IMR-90 (cell line): Measurements from ENCODE around the gene SNED1. TPM values are rescaled to one million over a fixed set of nuclear protein-coding genes. Genes with fewer than 3 reads are reported as not detected.

Experiments
- ATAC-seq: fragments of 200-7000 bp; cut with Tn5 transposase; 2 replicates; pipeline ENCODE4 v1.9.1; 2020; ENCODE audit warnings: low read depth, mild to moderate bottlenecking, moderate library complexity
- BruUV-seq: library from RNA; stranded (reverse); fragments of 400-500 nt; replicated peaks from 2 replicates; lab custom pipeline; 2021; lab: Mats Ljungman, UMichigan
- CTCF ChIA-PET: fragments of 300-600 bp; formaldehyde crosslinking; extraction: SDS; loops from one replicate; lab custom pipeline; 2021; ENCODE audit warnings: antibody characterized with exemption; lab: Yijun Ruan, JAX
- POLR2A ChIA-PET: fragments of 300-600 bp; sonication (Branson Sonifier 250); formaldehyde crosslinking; loops from one replicate; lab custom pipeline; 2022; ENCODE audit warnings: antibody characterized with exemption; ENCODE audit not compliant: unreplicated experiment; lab: Charles Lee
- DNase-seq: peaks from one replicate; pipeline ENCODE4 v3.0.0; 2013
- H2AFZ ChIP-seq: replicated peaks from 2 replicates; pipeline ENCODE3; 2013; ENCODE audit warnings: low read length, mild to moderate bottlenecking; ENCODE audit not compliant: poor library complexity
- H2AK5ac ChIP-seq: 2 replicates; pipeline ENCODE4 v1.6.1; 2013; ENCODE audit warnings: low read depth, low read length, inconsistent platforms
- H2AK9ac ChIP-seq: replicated peaks from 2 replicates; pipeline ENCODE3; 2013; ENCODE audit warnings: mild to moderate bottlenecking, low read depth, low read length, moderate library complexity; ENCODE audit not compliant: poor library complexity
- H2BK120ac ChIP-seq: 2 replicates; pipeline ENCODE4 v1.6.1; 2013; ENCODE audit warnings: low read depth, low read length, inconsistent platforms
- H2BK15ac ChIP-seq: 3 replicates; pipeline ENCODE4 v1.6.1; 2013; ENCODE audit warnings: low read depth, low read length, inconsistent platforms
- H2BK20ac ChIP-seq: 2 replicates; pipeline ENCODE4 v1.6.1; 2013; ENCODE audit warnings: low read depth, mild to moderate bottlenecking, inconsistent platforms, low read length, moderate library complexity
- H2BK5ac ChIP-seq: 2 replicates; pipeline ENCODE4 v1.6.1; 2013; ENCODE audit warnings: mild to moderate bottlenecking, low read depth, low read length, inconsistent platforms; ENCODE audit not compliant: poor library complexity, severe bottlenecking
- H3K14ac ChIP-seq: replicated peaks from 2 replicates; pipeline ENCODE4 v1.6.1; 2013; ENCODE audit warnings: low read depth, low read length, inconsistent platforms
- H3K18ac ChIP-seq: 2 replicates; pipeline ENCODE4 v1.6.1; 2013; ENCODE audit warnings: low read depth, low read length, control low read depth
- H3K23ac ChIP-seq: 2 replicates; pipeline ENCODE4 v1.6.1; 2013; ENCODE audit warnings: low read depth, low read length, inconsistent platforms
- H3K27ac ChIP-seq: 2 replicates; pipeline ENCODE4 v1.5.1; 2013; ENCODE audit warnings: mild to moderate bottlenecking, control low read depth, low read length; ENCODE audit not compliant: insufficient read depth
- H3K27me3 ChIP-seq: 2 replicates; pipeline ENCODE4 v1.6.1; 2013; ENCODE audit warnings: low read length; ENCODE audit not compliant: control insufficient read depth, insufficient read depth
- H3K36me3 ChIP-seq: 2 replicates; pipeline ENCODE4 v1.6.1; 2013; ENCODE audit warnings: low read length, mixed read lengths; ENCODE audit not compliant: control insufficient read depth, insufficient read depth
- H3K4ac ChIP-seq: 2 replicates; pipeline ENCODE4 v1.6.1; 2013; ENCODE audit warnings: low read depth, low read length, inconsistent platforms
- H3K4me1 ChIP-seq: 2 replicates; pipeline ENCODE4 v1.6.1; 2013; ENCODE audit warnings: low read length, mixed read lengths; ENCODE audit not compliant: control insufficient read depth, insufficient read depth
- H3K4me2 ChIP-seq: 2 replicates; pipeline ENCODE4 v1.6.1; 2013; ENCODE audit warnings: low read depth, mild to moderate bottlenecking, control low read depth, low read length, moderate library complexity
- H3K4me3 ChIP-seq: 2 replicates; pipeline ENCODE4 v1.5.1; 2013; ENCODE audit warnings: low read depth, mild to moderate bottlenecking, control low read depth, low read length, moderate library complexity; ENCODE audit not compliant: insufficient read depth
- H3K56ac ChIP-seq: 2 replicates; pipeline ENCODE4 v1.6.1; 2013; ENCODE audit warnings: low read length, inconsistent platforms; ENCODE audit not compliant: insufficient read depth; ENCODE audit errors: extremely low read depth
- H3K79me1 ChIP-seq, 2 experiments: 2 replicates each; pipeline ENCODE4 v1.6.1; 2013; ENCODE audit warnings: low read length in 2 of 2, inconsistent platforms in 1 of 2, low read depth in 1 of 2
- H3K9ac ChIP-seq: 2 replicates; pipeline ENCODE4 v1.6.1; 2013; ENCODE audit warnings: low read depth, low read length, control low read depth
- H3K9me1 ChIP-seq: 2 replicates; pipeline ENCODE4 v1.6.1; 2013; ENCODE audit warnings: low read length, inconsistent platforms; ENCODE audit not compliant: insufficient read depth
- H3K9me3 ChIP-seq: 2 replicates; pipeline ENCODE4 v1.6.1; 2013; ENCODE audit warnings: low read length; ENCODE audit not compliant: control insufficient read depth, insufficient read depth
- H4K20me1 ChIP-seq: 2 replicates; pipeline ENCODE4 v1.6.1; 2013; ENCODE audit warnings: low read length, inconsistent platforms; ENCODE audit not compliant: insufficient read depth
- H4K5ac ChIP-seq: 2 replicates; pipeline ENCODE4 v1.6.1; 2013; ENCODE audit warnings: mild to moderate bottlenecking, low read depth, low read length, control low read depth
- H4K8ac ChIP-seq, 2 experiments: 2 replicates each; pipeline ENCODE4 v1.6.1; 2013; ENCODE audit warnings: low read depth in 2 of 2, low read length in 2 of 2, control low read depth in 1 of 2, inconsistent platforms in 1 of 2
- H4K91ac ChIP-seq: 2 replicates; pipeline ENCODE4 v1.6.1; 2013; ENCODE audit warnings: low read depth, low read length, inconsistent platforms; ENCODE audit not compliant: insufficient read depth
- CEBPB ChIP-seq: IDR thresholded peaks from 2 replicates; pipeline ENCODE4 v1.6.1; 2012; ENCODE audit warnings: low read depth, low read length, improper control_type of control experiment
- FOS ChIP-seq: fragments of 150-350 bp; IDR thresholded peaks from 2 replicates; pipeline ENCODE4 v1.6.1; 2016; ENCODE audit warnings: low read depth, low read length
- MAFK ChIP-seq: IDR thresholded peaks from 2 replicates; pipeline ENCODE4 v1.6.1; 2012; ENCODE audit warnings: low read depth, low read length, improper control_type of control experiment
- MAZ ChIP-seq: IDR thresholded peaks from 2 replicates; pipeline ENCODE4 v1.6.1; 2012; ENCODE audit warnings: low read depth, mild to moderate bottlenecking, low read length, improper control_type of control experiment, moderate library complexity, borderline replicate concordance
- MXI1 ChIP-seq: IDR thresholded peaks from 2 replicates; pipeline ENCODE4 v1.6.1; 2012; ENCODE audit warnings: low read depth, mild to moderate bottlenecking, low read length, moderate library complexity, borderline replicate concordance
- NFE2L2 ChIP-seq: fragments of 150-350 bp; IDR thresholded peaks from 2 replicates; pipeline ENCODE4 v1.6.1; 2016; ENCODE audit warnings: low read depth, mild to moderate bottlenecking, low read length
- POLR2A ChIP-seq: IDR thresholded peaks from 2 replicates; pipeline ENCODE4 v1.6.1; 2012; ENCODE audit warnings: mild to moderate bottlenecking, low read depth, low read length
- RAD21 ChIP-seq: IDR thresholded peaks from 2 replicates; pipeline ENCODE4 v1.6.1; 2012; ENCODE audit warnings: low read length, improper control_type of control experiment
- RCOR1 ChIP-seq: IDR thresholded peaks from 2 replicates; pipeline ENCODE4 v1.6.1; 2012; ENCODE audit warnings: mild to moderate bottlenecking, low read length, improper control_type of control experiment; ENCODE audit not compliant: insufficient replicate concordance
- RFX5 ChIP-seq: IDR thresholded peaks from 2 replicates; pipeline ENCODE4 v1.8.0; 2012; ENCODE audit warnings: low read depth, mild to moderate bottlenecking, low read length, moderate library complexity
- SMC3 ChIP-seq: fragments of 150-350 bp; IDR thresholded peaks from 2 replicates; pipeline ENCODE4 v1.6.1; 2016; ENCODE audit warnings: low read depth, mild to moderate bottlenecking, antibody characterized with exemption, low read length, moderate library complexity
- WGBS, 2 experiments: methylation state at CpG; one replicate each; pipeline versions ENCODE4 v1.1.5 to v1.1.7; 2013; ENCODE audit warnings: missing lambda C conversion rate in 2 of 2; ENCODE audit not compliant: insufficient read length in 1 of 2; ENCODE audit errors: extremely low coverage in 2 of 2; 5-methylcytosine and 5-hydroxymethylcytosine counted together
- dilution Hi-C: fragments of 300-500 bp; cut with HindIII; formaldehyde crosslinking; loops from one replicate; pipeline ENCODE4 v1.14.3; 2018; ENCODE audit warnings: low sequenced_read_pairs; ENCODE audit not compliant: unreplicated experiment
- in situ Hi-C: fragments of 300-500 bp; cut with MboI; formaldehyde crosslinking; loops from 3 replicates; pipeline ENCODE4 v1.14.3; 2019; ENCODE audit warnings: low sequenced_read_pairs, inconsistent platforms, mixed read lengths
- intact Hi-C: fragments of 100-400 bp; cut with micrococcal nuclease; formaldehyde crosslinking; loops from 2 replicates; pipeline ENCODE4 v1.10.0; 2022
- polyA plus RNA-seq, 3 experiments: library from polyadenylated mRNA; depleted of rRNA; stranded (reverse); fragments of >200 nt; gene quantifications; 2 replicates each; pipeline ENCODE4 v1.2.3, GENCODE V29; 2012; ENCODE audit warnings: low replicate concordance in 1 of 3
- total RNA-seq: library from RNA; depleted of rRNA; stranded (reverse); fragments of >200 nt; gene quantifications from 2 replicates; pipeline ENCODE4 v1.2.3, GENCODE V29; 2012
- TF ChIP-seq, protein P1 (sequence below): fragments of 150-350 bp; IDR thresholded peaks from 2 replicates; pipeline ENCODE4 v1.6.1; 2016; ENCODE audit warnings: low read depth, mild to moderate bottlenecking, low read length, moderate library complexity, borderline replicate concordance
- TF ChIP-seq, protein P2 (sequence below): conservative IDR thresholded peaks from 2 replicates; pipeline ENCODE4 v1.5.1; 2012; ENCODE audit warnings: mild to moderate bottlenecking, low read depth, low read length, improper control_type of control experiment

Gene SNED1
- total and polyA plus RNA-seq, 2 of the 4 experiments (the other 2 are of a cell fraction), result 1.1 to 3.4 TPM

DNA sequence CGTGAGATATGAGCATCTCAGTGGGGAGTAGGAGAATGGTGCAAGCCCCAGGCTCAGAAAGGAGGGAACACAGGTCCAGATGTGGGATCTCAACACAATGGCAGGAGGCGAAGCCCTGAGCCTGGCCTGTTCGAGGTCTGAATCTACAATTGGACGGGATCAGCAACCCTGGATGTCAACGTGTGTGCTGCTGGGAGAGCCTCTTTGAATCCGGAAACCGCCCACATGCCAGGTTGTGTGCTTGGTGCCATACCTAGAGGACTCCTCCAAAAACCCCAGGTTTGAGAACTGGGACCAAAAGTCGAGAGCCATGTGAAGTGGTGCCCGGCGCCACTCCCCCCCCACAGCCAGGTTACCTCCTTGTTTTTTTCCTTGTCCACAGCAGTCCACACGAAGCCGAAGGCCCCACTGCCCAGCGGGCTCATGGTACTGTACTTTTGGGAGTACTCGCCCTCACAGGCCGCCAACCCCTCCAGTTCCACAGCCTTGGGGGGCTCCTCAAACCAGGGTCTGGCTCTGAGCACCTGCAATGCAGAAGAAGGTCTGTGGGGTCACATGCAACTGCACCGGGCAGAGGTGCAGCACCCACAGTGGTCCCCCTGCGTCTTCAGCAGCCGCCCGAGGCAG lies 124.1 kb downstream of the SNED1 start:
- dilution Hi-C loops, result no loop called here
- BruUV-seq, result no TSS peak

More for the DNA sequence above, 124.1 kb downstream of the SNED1 start:
- Histone ChIP-seq H3K36me3 (peaks cover 11% of the 10 kb centered on the region), H3K4me1 (no peaks in the 10 kb centered on the region), H3K23ac (no peak overlapping the region), H4K91ac (no peak overlapping the region), H3K27ac (no peak overlapping the region), H4K20me1 (no peaks in the 10 kb centered on the region), H3K9me1 (peaks cover 3% of the 10 kb centered on the region; the same call in 1 of the 2 replicates), H2AFZ (no peak overlapping the region), H3K4me2 (no peak overlapping the region), H3K9ac (no peak overlapping the region), H3K27me3 (no peaks in the 10 kb centered on the region), H2BK20ac (no peak overlapping the region), H3K79me1 (no peaks in the 10 kb centered on the region), H3K56ac (no peak overlapping the region), H3K4me3 (no peak overlapping the region), H3K18ac (no peak overlapping the region), H3K9me3 (peaks cover 2% of the 10 kb centered on the region; the same call in 1 of the 2 replicates), H2BK15ac (no peak overlapping the region), H2BK5ac (no peak overlapping the region), H4K5ac (no peak overlapping the region), H2AK9ac (no peak overlapping the region), H2AK5ac (no peak overlapping the region), H4K8ac (no peak overlapping the region), H3K4ac (no peak overlapping the region), H2BK120ac (no peak overlapping the region), H3K14ac (no peak overlapping the region)
- POLR2A ChIA-PET, result no interaction called here
- no peak for TF ChIP-seq SMC3
- no peak for TF ChIP-seq MAZ
- no peak for TF ChIP-seq NFE2L2
- no peak for TF ChIP-seq MXI1
- TF ChIP-seq CEBPB, result no peak
- no peak for TF ChIP-seq RCOR1
- no peak for TF ChIP-seq FOS
- TF ChIP-seq, protein P1, sequence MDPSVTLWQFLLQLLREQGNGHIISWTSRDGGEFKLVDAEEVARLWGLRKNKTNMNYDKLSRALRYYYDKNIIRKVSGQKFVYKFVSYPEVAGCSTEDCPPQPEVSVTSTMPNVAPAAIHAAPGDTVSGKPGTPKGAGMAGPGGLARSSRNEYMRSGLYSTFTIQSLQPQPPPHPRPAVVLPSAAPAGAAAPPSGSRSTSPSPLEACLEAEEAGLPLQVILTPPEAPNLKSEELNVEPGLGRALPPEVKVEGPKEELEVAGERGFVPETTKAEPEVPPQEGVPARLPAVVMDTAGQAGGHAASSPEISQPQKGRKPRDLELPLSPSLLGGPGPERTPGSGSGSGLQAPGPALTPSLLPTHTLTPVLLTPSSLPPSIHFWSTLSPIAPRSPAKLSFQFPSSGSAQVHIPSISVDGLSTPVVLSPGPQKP, result no peak
- TF ChIP-seq POLR2A, result no peak
- TF ChIP-seq, protein P2, sequence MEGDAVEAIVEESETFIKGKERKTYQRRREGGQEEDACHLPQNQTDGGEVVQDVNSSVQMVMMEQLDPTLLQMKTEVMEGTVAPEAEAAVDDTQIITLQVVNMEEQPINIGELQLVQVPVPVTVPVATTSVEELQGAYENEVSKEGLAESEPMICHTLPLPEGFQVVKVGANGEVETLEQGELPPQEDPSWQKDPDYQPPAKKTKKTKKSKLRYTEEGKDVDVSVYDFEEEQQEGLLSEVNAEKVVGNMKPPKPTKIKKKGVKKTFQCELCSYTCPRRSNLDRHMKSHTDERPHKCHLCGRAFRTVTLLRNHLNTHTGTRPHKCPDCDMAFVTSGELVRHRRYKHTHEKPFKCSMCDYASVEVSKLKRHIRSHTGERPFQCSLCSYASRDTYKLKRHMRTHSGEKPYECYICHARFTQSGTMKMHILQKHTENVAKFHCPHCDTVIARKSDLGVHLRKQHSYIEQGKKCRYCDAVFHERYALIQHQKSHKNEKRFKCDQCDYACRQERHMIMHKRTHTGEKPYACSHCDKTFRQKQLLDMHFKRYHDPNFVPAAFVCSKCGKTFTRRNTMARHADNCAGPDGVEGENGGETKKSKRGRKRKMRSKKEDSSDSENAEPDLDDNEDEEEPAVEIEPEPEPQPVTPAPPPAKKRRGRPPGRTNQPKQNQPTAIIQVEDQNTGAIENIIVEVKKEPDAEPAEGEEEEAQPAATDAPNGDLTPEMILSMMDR, result no peak
- TF ChIP-seq RAD21, result no peak
- TF ChIP-seq RFX5, result no peak
- no peak for TF ChIP-seq MAFK
- CTCF ChIA-PET, result no interaction called here
- DNase-seq (no peak), ATAC-seq (no peak)
- 86% methylated on average over 10 of the region's 19 CpGs; no CpG with 5 or more reads in 1 of the 2 experiments for WGBS, 2 experiments
- in situ Hi-C loops, result no loop called here
- intact Hi-C loops, result no loop called here
